Heart left ventricle (tissue), 13 donors: ENCODE data around the gene ABHD16B.

Experiments used
- CTCF ChIP-seq, 12 donors: fragments of 200-600 bp; sonication (generic) in 4 of 12; IDR thresholded peaks; one replicate each; pipeline versions ENCODE4 v1.5.0 to v1.8.0; 2018 to 2022; ENCODE audit warnings: antibody characterized with exemption in 12 of 12, mild to moderate bottlenecking in 5 of 12
- POLR2A ChIP-seq, 2 donors: fragments of 450-650 bp; IDR thresholded peaks; one replicate each; pipeline ENCODE4 v1.6.1; 2017; ENCODE audit warnings: antibody characterized with exemption in 2 of 2, mild to moderate bottlenecking in 2 of 2, moderate library complexity in 2 of 2
- donor health status: ischemic (EF 13 %, LVEDD 7.1; RV severe dilation, severe dysfunction).
- donor health status: DM: no; HTN: yes; CAD: no.
- donor health status: DM: no; HTN: no; CAD: no.
- donor health status: ischemic (EF 25% LVEDD 6.9; RV normal size, moderate dysfunction).
- donor health status: ischemic (EF 25% LVEDD 5.7; RV mildly dilated, moderate dysfunction).
- donor health status: ischemic (EF 35%, LVEDD 5.7; RV mildly dilated, moderate dysfunction).
- donor health status: nonischemic (EF 11% LVEDD 7.7; RV severe dilation, severe dysfunction).
- donor health status: DM: yes; HTN: yes; CAD: no.
- donor health status: PGD.
- donor health status: ischemic (EF 29% LVEDD 5.4; RV normal size, mild dysfunction).
- donor health status: nonischemic (EF 23%, LVEDD 6.1; RV moderate dilation, normal function).

- no peak for TF ChIP-seq POLR2A (IDR thresholded peaks at IDR 0.05)
- no peak for TF ChIP-seq CTCF (IDR thresholded peaks at IDR 0.05)
Measured at GRCh38 chr20:63895952-63896263, 34.6 kb downstream of the ABHD16B start.
